Neutrophil (primary cell): ENCODE measurements around the gene RETREG1.

ENCODE experiments used
- H3K27ac ChIP-seq: fragments of 200-600 bp; sonication (generic); 2 replicates; pipeline ENCODE4 v1.5.1; 2016; ENCODE audit warnings: mild to moderate bottlenecking, moderate library complexity
- H3K27me3 ChIP-seq: fragments of 200-600 bp; sonication (generic); 2 replicates; pipeline ENCODE4 v1.6.0; 2016; ENCODE audit warnings: mild to moderate bottlenecking
- H3K36me3 ChIP-seq: fragments of 200-600 bp; sonication (generic); 2 replicates; pipeline ENCODE4 v1.5.1; 2017
- H3K4me1 ChIP-seq, 2 experiments: fragments of 200-600 bp in 1 of 2; sonication (generic) in 1 of 2; 1 replicate in 1 of 2; 2 replicates in 1 of 2; pipeline versions ENCODE4 v1.5.1 to v1.6.1; 2013 to 2016; ENCODE audit warnings: low read depth in 1 of 2, low read length in 1 of 2, mild to moderate bottlenecking in 1 of 2, moderate library complexity in 1 of 2; ENCODE audit not compliant: control insufficient read depth in 1 of 2, insufficient read depth in 1 of 2
- H3K4me3 ChIP-seq, 2 experiments: fragments of 200-600 bp in 1 of 2; sonication (generic) in 1 of 2; 1 replicate in 1 of 2; 2 replicates in 1 of 2; pipeline ENCODE4 v1.5.1; 2013 to 2016; ENCODE audit warnings: low read depth in 1 of 2, low read length in 1 of 2, mild to moderate bottlenecking in 1 of 2, moderate library complexity in 1 of 2
- H3K9me3 ChIP-seq: fragments of 200-600 bp; sonication (generic); 2 replicates; pipeline ENCODE4 v1.5.1; 2016
- CTCF ChIP-seq: fragments of 200-600 bp; sonication (generic); IDR thresholded peaks from 2 replicates; pipeline ENCODE4 v1.5.1; 2016; ENCODE audit warnings: antibody characterized with exemption

RETREG1 gene

GRCh38 chr5:16430349-16431089 lies 186.3 kb downstream of the RETREG1 start:
- Histone ChIP-seq H3K4me3 (no peak overlapping the region), H3K27me3 (peaks cover 52% of the 10 kb centered on the region), H3K27ac (no peak overlapping the region), H3K9me3 (no peaks in the 10 kb centered on the region), H3K36me3 (no peaks in the 10 kb centered on the region), H3K4me1 (no peaks in the 10 kb centered on the region)
- no peak for TF ChIP-seq CTCF

- no peaks in the 10 kb centered on the region for H3K9me3 ChIP-seq
- H3K36me3 ChIP-seq: no peaks in the 10 kb centered on the region
- no peak overlapping the region for H3K4me3 ChIP-seq
- no peak for TF ChIP-seq CTCF
- no peaks in the 10 kb centered on the region for H3K4me1 ChIP-seq
- peaks cover 38% of the 10 kb centered on the region for H3K27me3 ChIP-seq
- no peak overlapping the region for H3K27ac ChIP-seq
Observed at GRCh38 chr5:16428359-16428758, 188.4 kb downstream of the RETREG1 start.

GRCh38 chr5:16427587-16427986 lies 189.2 kb downstream of the RETREG1 start:
- Histone ChIP-seq H3K9me3 (no peaks in the 10 kb centered on the region), H3K36me3 (no peaks in the 10 kb centered on the region), H3K4me3 (no peak overlapping the region), H3K27ac (no peak overlapping the region), H3K4me1 (no peaks in the 10 kb centered on the region), H3K27me3 (peaks cover 30% of the 10 kb centered on the region)
- TF ChIP-seq CTCF: no peak
